ENCODE data around the gene KIAA0232.
"Not testable (repeated sequence)": the region's sequence is repeated elsewhere in the genome, so short reads cannot be mapped to it uniquely, and the experiment has no call there.

KIAA0232 gene

GRCh38 chr4:6890971-6891370, 108.4 kb downstream of the KIAA0232 start:
- not testable (repeated sequence) for H3K4me1 ChIP-seq (ENCODE audit: control insufficient read depth, low read depth, low read length); H3K36me3 ChIP-seq (ENCODE audit: control insufficient read depth, low read depth, low read length); H3K9me3 ChIP-seq (ENCODE audit: control insufficient read depth, low read depth, low read length); H3K4me3 ChIP-seq (ENCODE audit: low read length); H3K9ac ChIP-seq (ENCODE audit: low read length); H3K27ac ChIP-seq (ENCODE audit: low read length); H3K27me3 ChIP-seq (ENCODE audit: control insufficient read depth, insufficient read depth, low read length)

GRCh38 chr4:6891436-6892170, 109.1 kb downstream of the KIAA0232 start:
- Histone ChIP-seq H3K36me3 (ENCODE audit: control insufficient read depth, low read depth, low read length) (no peaks in the 10 kb centered on the region), H3K27me3 (ENCODE audit: control insufficient read depth, insufficient read depth, low read length) (no peaks in the 10 kb centered on the region), H3K9ac (ENCODE audit: low read length) (no peak overlapping the region)

DNA sequence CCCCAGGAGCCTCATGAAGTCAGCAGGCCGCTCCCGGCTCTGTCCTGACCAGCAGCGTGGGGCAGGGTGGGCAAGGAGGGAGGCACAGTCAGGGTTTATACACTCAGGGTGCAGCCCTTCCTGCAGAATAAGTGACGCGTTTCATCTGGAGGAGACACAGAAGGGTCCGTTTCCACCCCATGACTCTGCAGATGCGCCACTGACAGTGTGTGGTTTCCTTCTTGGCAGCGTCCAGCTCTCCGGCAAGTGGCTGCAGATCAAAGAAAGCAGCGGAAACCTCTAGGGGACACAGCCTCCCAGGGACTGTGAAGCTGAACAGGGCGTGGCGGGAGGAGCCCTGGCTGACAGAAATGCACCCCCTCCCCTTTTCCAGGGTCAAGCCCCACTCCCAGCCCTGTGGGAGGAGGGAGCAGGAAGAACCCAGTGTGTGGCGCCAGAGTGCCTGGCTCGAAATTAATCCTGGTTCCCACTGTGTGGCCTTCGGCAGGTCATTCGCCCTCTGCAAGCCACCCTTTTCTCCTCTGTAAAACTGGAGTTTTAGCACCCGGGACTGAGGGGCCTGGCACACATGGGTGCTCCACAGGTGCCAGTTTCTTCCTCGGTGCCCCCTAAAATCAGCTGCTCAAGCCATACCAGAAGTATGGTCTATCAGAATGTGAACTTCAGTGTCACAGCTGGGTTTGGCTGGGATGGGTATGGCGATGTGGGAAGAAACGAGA, 109.8 kb downstream of the KIAA0232 start:
- Histone ChIP-seq H3K9ac (ENCODE audit: low read length) (no peak overlapping the region), H3K27ac (ENCODE audit: low read length) (no peak overlapping the region), H3K36me3 (ENCODE audit: control insufficient read depth, low read depth, low read length) (no peaks in the 10 kb centered on the region), H3K27me3 (ENCODE audit: control insufficient read depth, insufficient read depth, low read length) (no peaks in the 10 kb centered on the region), H3K9me3 (ENCODE audit: control insufficient read depth, low read depth, low read length) (no peaks in the 10 kb centered on the region), H3K4me1 (ENCODE audit: control insufficient read depth, low read depth, low read length) (no peaks in the 10 kb centered on the region), H3K4me3 (ENCODE audit: low read length) (no peak overlapping the region)

More at GRCh38 chr4:6891436-6892170, 109.1 kb downstream of the KIAA0232 start:
- H3K4me1 ChIP-seq (ENCODE audit: control insufficient read depth, low read depth, low read length) = no peaks in the 10 kb centered on the region
- no peak overlapping the region for H3K4me3 ChIP-seq (ENCODE audit: low read length)
- no peaks in the 10 kb centered on the region for H3K9me3 ChIP-seq (ENCODE audit: control insufficient read depth, low read depth, low read length)
- H3K27ac ChIP-seq (ENCODE audit: low read length) = no peak overlapping the region

- no peak overlapping the region for H3K9ac ChIP-seq (ENCODE audit: low read length)
- H3K4me1 ChIP-seq (ENCODE audit: control insufficient read depth, low read depth, low read length) = no peaks in the 10 kb centered on the region
- H3K36me3 ChIP-seq (ENCODE audit: control insufficient read depth, low read depth, low read length) = no peaks in the 10 kb centered on the region
- H3K9me3 ChIP-seq (ENCODE audit: control insufficient read depth, low read depth, low read length) = no peaks in the 10 kb centered on the region
- no peak overlapping the region for H3K4me3 ChIP-seq (ENCODE audit: low read length)
- no peaks in the 10 kb centered on the region for H3K27me3 ChIP-seq (ENCODE audit: control insufficient read depth, insufficient read depth, low read length)
- no peak overlapping the region for H3K27ac ChIP-seq (ENCODE audit: low read length)
Observed at GRCh38 chr4:6892909-6893202, 110.3 kb downstream of the KIAA0232 start.

GRCh38 chr4:6893449-6894085, 111.0 kb downstream of the KIAA0232 start:
- no peak overlapping the region for H3K4me3 ChIP-seq (ENCODE audit: low read length)
- no peak overlapping the region for H3K9ac ChIP-seq (ENCODE audit: low read length)
- H3K9me3 ChIP-seq (ENCODE audit: control insufficient read depth, low read depth, low read length) = no peaks in the 10 kb centered on the region
- no peaks in the 10 kb centered on the region for H3K4me1 ChIP-seq (ENCODE audit: control insufficient read depth, low read depth, low read length)
- no peak overlapping the region for H3K27ac ChIP-seq (ENCODE audit: low read length)
- H3K27me3 ChIP-seq (ENCODE audit: control insufficient read depth, insufficient read depth, low read length) = no peaks in the 10 kb centered on the region
- no peaks in the 10 kb centered on the region for H3K36me3 ChIP-seq (ENCODE audit: control insufficient read depth, low read depth, low read length)

- Histone ChIP-seq H3K27ac (ENCODE audit: low read length) (no peak overlapping the region), H3K36me3 (ENCODE audit: control insufficient read depth, low read depth, low read length) (no peaks in the 10 kb centered on the region)
Observed at GRCh38 chr4:6894086-6894478, 111.6 kb downstream of the KIAA0232 start.

DNA sequence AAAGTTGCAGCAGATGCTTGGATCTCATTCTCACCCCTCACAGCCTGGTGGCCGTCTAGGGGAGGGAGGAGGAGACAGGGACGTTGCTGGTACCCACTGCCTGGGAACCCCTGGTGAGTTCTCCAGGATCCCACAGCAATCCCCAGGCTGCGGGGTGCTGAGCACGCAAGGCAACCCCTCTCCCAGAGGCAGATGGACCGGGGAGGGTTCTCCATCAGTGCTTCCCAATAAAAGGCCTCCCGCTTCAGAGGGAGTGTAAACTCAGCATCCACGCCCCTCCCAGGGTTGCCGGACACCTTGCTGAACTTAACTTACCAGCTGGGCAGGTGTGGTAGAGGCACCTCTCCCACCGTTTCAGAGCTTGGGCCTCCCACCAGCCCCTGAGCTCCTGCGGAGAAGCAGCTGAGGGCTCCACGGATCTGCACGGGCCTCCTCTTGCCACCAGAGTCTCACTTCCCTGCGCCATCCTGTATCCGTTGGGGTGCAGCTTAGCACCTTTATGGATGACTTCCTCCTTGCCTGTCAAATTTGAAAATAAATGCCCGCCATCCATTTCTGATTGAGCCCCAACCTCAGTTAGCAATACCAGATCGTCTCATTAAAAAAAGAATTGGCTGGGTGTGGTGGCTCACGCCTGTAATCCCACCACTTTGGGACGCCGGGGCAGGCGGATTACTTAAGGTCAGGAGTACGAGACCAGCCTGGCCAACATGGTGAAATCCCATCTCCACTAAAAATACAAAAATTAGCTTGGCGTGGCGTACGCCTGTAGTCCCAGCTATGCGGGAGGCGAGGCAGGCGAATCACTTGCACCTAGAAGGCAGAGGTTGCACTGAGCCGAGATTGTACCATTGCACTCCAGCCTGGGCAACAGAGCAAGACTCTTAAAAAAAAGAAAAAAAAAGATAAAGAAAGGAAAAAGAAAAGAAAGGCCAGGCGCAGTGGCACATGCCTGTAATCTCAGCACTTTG, 112.3 kb downstream of the KIAA0232 start:
- no peak overlapping the region for H3K9ac ChIP-seq (ENCODE audit: low read length)
- no peaks in the 10 kb centered on the region for H3K4me1 ChIP-seq (ENCODE audit: control insufficient read depth, low read depth, low read length)
- H3K4me3 ChIP-seq (ENCODE audit: low read length) = no peak overlapping the region

More at GRCh38 chr4:6894086-6894478, 111.6 kb downstream of the KIAA0232 start:
- Histone ChIP-seq H3K4me1 (ENCODE audit: control insufficient read depth, low read depth, low read length) (no peaks in the 10 kb centered on the region), H3K27me3 (ENCODE audit: control insufficient read depth, insufficient read depth, low read length) (no peaks in the 10 kb centered on the region), H3K9me3 (ENCODE audit: control insufficient read depth, low read depth, low read length) (no peaks in the 10 kb centered on the region), H3K4me3 (ENCODE audit: low read length) (no peak overlapping the region), H3K9ac (ENCODE audit: low read length) (no peak overlapping the region)

DNA sequence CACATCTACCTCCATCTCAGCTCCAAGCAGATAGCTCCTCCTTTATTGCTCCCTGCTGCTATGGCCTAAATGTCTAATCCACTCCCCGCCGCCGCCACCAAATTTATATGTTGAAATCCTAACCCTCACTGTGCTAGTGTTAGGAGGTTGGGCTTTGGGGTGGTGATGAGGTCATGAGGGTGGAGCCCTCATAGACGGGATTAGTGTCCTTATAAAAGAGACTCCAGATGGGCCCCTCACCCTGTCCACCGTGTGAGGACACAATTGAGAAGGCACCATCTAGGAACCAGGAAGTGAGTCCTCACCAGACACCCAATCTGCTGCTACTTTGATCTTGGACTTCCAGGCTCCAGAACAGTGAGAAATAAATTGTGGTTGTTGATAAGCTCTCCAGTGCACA, 113.5 kb downstream of the KIAA0232 start:
- no peak overlapping the region for H3K4me3 ChIP-seq (ENCODE audit: low read length)
- no peak overlapping the region for H3K9ac ChIP-seq (ENCODE audit: low read length)
- H3K27me3 ChIP-seq (ENCODE audit: control insufficient read depth, insufficient read depth, low read length) = no peaks in the 10 kb centered on the region
- no peaks in the 10 kb centered on the region for H3K9me3 ChIP-seq (ENCODE audit: control insufficient read depth, low read depth, low read length)
- H3K27ac ChIP-seq (ENCODE audit: low read length) = no peak overlapping the region
- no peaks in the 10 kb centered on the region for H3K36me3 ChIP-seq (ENCODE audit: control insufficient read depth, low read depth, low read length)
- H3K4me1 ChIP-seq (ENCODE audit: control insufficient read depth, low read depth, low read length) = no peaks in the 10 kb centered on the region

More for the DNA sequence above, 112.3 kb downstream of the KIAA0232 start:
- no peaks in the 10 kb centered on the region for H3K36me3 ChIP-seq (ENCODE audit: control insufficient read depth, low read depth, low read length)
- no peaks in the 10 kb centered on the region for H3K9me3 ChIP-seq (ENCODE audit: control insufficient read depth, low read depth, low read length)
- H3K27me3 ChIP-seq (ENCODE audit: control insufficient read depth, insufficient read depth, low read length) = no peaks in the 10 kb centered on the region
- H3K27ac ChIP-seq (ENCODE audit: low read length) = no peak overlapping the region

- no peak overlapping the region for H3K9ac ChIP-seq (ENCODE audit: low read length)
- H3K27me3 ChIP-seq (ENCODE audit: control insufficient read depth, insufficient read depth, low read length) = no peaks in the 10 kb centered on the region
- no peaks in the 10 kb centered on the region for H3K36me3 ChIP-seq (ENCODE audit: control insufficient read depth, low read depth, low read length)
- H3K27ac ChIP-seq (ENCODE audit: low read length) = no peak overlapping the region
- no peaks in the 10 kb centered on the region for H3K9me3 ChIP-seq (ENCODE audit: control insufficient read depth, low read depth, low read length)
- H3K4me1 ChIP-seq (ENCODE audit: control insufficient read depth, low read depth, low read length) = no peaks in the 10 kb centered on the region
- H3K4me3 ChIP-seq (ENCODE audit: low read length) = no peak overlapping the region
Observed at GRCh38 chr4:6898763-6899162, 116.2 kb downstream of the KIAA0232 start.

- no peak overlapping the region for H3K9ac ChIP-seq (ENCODE audit: low read length)
- no peak overlapping the region for H3K27ac ChIP-seq (ENCODE audit: low read length)
- no peaks in the 10 kb centered on the region for H3K27me3 ChIP-seq (ENCODE audit: control insufficient read depth, insufficient read depth, low read length)
- H3K4me3 ChIP-seq (ENCODE audit: low read length) = no peak overlapping the region
- no peaks in the 10 kb centered on the region for H3K36me3 ChIP-seq (ENCODE audit: control insufficient read depth, low read depth, low read length)
- H3K9me3 ChIP-seq (ENCODE audit: control insufficient read depth, low read depth, low read length) = no peaks in the 10 kb centered on the region
- no peaks in the 10 kb centered on the region for H3K4me1 ChIP-seq (ENCODE audit: control insufficient read depth, low read depth, low read length)
Observed at GRCh38 chr4:6900181-6900812, 117.8 kb downstream of the KIAA0232 start.

GRCh38 chr4:6900956-6901355, 118.4 kb downstream of the KIAA0232 start:
- no peak overlapping the region for H3K27ac ChIP-seq (ENCODE audit: low read length)
- H3K36me3 ChIP-seq (ENCODE audit: control insufficient read depth, low read depth, low read length) = no peaks in the 10 kb centered on the region
- no peaks in the 10 kb centered on the region for H3K9me3 ChIP-seq (ENCODE audit: control insufficient read depth, low read depth, low read length)
- H3K4me3 ChIP-seq (ENCODE audit: low read length) = no peak overlapping the region
- no peaks in the 10 kb centered on the region for H3K27me3 ChIP-seq (ENCODE audit: control insufficient read depth, insufficient read depth, low read length)
- H3K9ac ChIP-seq (ENCODE audit: low read length) = no peak overlapping the region
- no peaks in the 10 kb centered on the region for H3K4me1 ChIP-seq (ENCODE audit: control insufficient read depth, low read depth, low read length)
